GM18520 (cell line): ENCODE data around the gene LRRC17.
"Not testable (repeated sequence)": the region's sequence is repeated elsewhere in the genome, so short reads cannot be mapped to it uniquely, and the experiment has no call there.

ENCODE experiments used
- ATAC-seq: cut with Tn5 transposase; IDR thresholded peaks from one replicate; pipeline ENCODE4 v1.9.1; 2021; ENCODE audit not compliant: unreplicated experiment

LRRC17 gene

GRCh38 chr7:102897211-102897631 is 15.6 kb upstream of the LRRC17 start:
- no peak for ATAC-seq

GRCh38 chr7:102897856-102898531 is 14.8 kb upstream of the LRRC17 start:
- ATAC-seq, result no peak

GRCh38 chr7:102898532-102898859 is 14.3 kb upstream of the LRRC17 start:
- ATAC-seq, result no peak

GRCh38 chr7:102902052-102902451 is 10.7 kb upstream of the LRRC17 start:
- not testable (repeated sequence) for ATAC-seq

GRCh38 chr7:102903576-102903975 is 9.2 kb upstream of the LRRC17 start:
- ATAC-seq, result not testable (repeated sequence)

- ATAC-seq, result no peak
These were observed 4.1 kb upstream of the LRRC17 start for GRCh38 chr7:102908676-102909075.

- ATAC-seq, result no peak
These were observed 1.0 kb downstream of the LRRC17 start for GRCh38 chr7:102913826-102914225.

- ATAC-seq, result no peak
These were observed 1.8 kb downstream of the LRRC17 start for GRCh38 chr7:102914585-102914984.

- ATAC-seq, result no peak
These were observed 3.6 kb downstream of the LRRC17 start for GRCh38 chr7:102916426-102916825.

GRCh38 chr7:102916881-102917280 is 4.1 kb downstream of the LRRC17 start:
- no peak for ATAC-seq

GRCh38 chr7:102917436-102918353 is 4.9 kb downstream of the LRRC17 start:
- no peak for ATAC-seq

GRCh38 chr7:102918845-102919244 is 6.0 kb downstream of the LRRC17 start:
- ATAC-seq, result no peak

GRCh38 chr7:102925976-102926782 is 13.4 kb downstream of the LRRC17 start:
- no peak for ATAC-seq

- ATAC-seq, result no peak
These were observed 14.0 kb downstream of the LRRC17 start for GRCh38 chr7:102926783-102927140.

- no peak for ATAC-seq
These were observed 14.6 kb downstream of the LRRC17 start for GRCh38 chr7:102927312-102927933.

GRCh38 chr7:102931757-102932156 is 19.0 kb downstream of the LRRC17 start:
- no peak for ATAC-seq

- ATAC-seq, result no peak
These were observed 21.0 kb downstream of the LRRC17 start for GRCh38 chr7:102933763-102934162.

GRCh38 chr7:102934239-102934638 is 21.4 kb downstream of the LRRC17 start:
- ATAC-seq, result no peak

- ATAC-seq, result no peak
These were observed 21.9 kb downstream of the LRRC17 start for GRCh38 chr7:102934701-102935100.

GRCh38 chr7:102935450-102936115 is 22.8 kb downstream of the LRRC17 start:
- no peak for ATAC-seq

- no peak for ATAC-seq
These were observed 25.9 kb downstream of the LRRC17 start for GRCh38 chr7:102938679-102939078.
